Measurements from ENCODE around the gene EYS.

GRCh38 chr6:65452333-65452732 is 254.7 kb downstream of the EYS start:
- TF ChIP-seq, protein P1, sequence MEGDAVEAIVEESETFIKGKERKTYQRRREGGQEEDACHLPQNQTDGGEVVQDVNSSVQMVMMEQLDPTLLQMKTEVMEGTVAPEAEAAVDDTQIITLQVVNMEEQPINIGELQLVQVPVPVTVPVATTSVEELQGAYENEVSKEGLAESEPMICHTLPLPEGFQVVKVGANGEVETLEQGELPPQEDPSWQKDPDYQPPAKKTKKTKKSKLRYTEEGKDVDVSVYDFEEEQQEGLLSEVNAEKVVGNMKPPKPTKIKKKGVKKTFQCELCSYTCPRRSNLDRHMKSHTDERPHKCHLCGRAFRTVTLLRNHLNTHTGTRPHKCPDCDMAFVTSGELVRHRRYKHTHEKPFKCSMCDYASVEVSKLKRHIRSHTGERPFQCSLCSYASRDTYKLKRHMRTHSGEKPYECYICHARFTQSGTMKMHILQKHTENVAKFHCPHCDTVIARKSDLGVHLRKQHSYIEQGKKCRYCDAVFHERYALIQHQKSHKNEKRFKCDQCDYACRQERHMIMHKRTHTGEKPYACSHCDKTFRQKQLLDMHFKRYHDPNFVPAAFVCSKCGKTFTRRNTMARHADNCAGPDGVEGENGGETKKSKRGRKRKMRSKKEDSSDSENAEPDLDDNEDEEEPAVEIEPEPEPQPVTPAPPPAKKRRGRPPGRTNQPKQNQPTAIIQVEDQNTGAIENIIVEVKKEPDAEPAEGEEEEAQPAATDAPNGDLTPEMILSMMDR (IDR thresholded peaks at IDR 0.05) = no peak
- TF ChIP-seq POLR2A (IDR thresholded peaks at IDR 0.05) = no peak
